IPS-NIHi7 (cell line): ENCODE data around the gene DNAJC6.
A peak's percentile ranks its signal among the peaks of the same experiment; 100 is the strongest.

ENCODE experiments used
- DNase-seq: peaks from one replicate; pipeline ENCODE4 v3.0.0; 2012; ENCODE audit warnings: mixed read lengths; ENCODE audit errors: extremely low spot score

The DNAJC6 gene

GRCh38 chr1:65292861-65293593 is 16.3 kb upstream of the DNAJC6 start:
- DNase-seq, result no peak

GRCh38 chr1:65297706-65298105 is 11.6 kb upstream of the DNAJC6 start:
- DNase-seq, result no peak

DNA sequence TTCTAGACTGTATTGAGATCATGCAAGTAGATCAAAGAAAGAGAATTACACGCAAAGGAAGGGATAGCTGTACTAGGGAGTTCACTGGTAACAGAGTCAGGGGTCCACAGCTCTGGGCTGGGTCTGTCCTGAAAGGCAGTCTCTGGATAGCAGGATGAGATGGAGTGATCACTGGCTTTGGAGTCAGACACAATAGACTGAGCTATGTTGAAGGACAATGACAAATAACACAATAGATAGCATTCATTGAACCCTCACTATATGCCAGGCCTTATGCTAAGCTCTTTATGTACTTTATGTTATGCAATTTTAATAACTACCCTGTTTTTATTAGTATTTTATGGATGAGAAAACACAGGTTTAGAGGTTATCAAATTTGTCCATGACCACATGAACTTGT is 10.0 kb upstream of the DNAJC6 start:
- no peak for DNase-seq

DNA sequence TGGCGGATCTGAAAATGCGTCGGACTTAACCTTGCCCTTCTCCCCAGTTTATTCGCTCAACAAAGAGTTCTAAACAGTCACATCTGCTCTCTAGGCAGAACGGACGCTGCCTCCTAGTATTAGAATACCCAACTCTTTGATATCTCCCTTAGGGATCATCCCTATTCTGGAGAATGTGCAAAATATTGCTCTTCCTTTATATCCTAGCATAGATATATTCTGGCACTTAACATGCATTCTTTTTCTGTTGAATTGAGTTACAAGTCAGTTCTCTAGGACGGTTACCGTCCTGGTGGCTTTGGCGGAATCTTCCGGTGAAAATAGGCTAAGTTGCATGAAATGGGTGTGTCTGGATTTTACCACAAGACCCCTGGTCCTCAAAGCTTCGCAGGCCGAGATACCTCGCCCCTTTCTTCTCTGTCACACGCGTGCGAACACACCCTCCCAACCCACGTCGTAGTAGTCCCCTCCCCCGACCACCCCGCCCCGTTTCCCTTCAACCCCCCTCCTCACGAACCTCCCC is 501 bp upstream of the DNAJC6 start:
- DNase-seq, result no peak

DNA sequence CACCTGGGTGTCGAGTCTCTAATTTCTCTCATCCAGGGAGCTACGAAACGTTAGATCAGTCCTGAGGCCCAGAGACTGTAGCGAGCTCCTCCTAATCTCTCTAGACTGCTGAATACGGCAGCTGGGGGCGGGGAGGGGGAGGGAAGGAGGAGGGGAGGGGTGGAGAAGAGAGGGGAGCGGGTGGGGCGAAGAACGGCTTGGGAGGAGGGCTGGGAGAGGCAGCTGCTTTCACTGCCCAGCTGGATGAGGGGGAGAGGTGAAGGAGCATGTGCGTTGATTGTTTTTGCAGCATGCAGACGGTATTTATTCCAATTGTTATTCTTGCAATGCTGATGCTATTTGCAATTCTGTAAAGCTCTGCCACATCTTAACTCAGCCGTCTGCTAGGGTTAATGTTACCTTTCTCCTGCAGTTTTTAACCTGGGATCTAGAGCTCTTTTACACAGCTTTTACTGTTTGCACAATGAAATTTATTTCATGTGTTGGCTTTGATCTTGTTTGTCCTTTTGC is 790 bp downstream of the DNAJC6 start:
- peak; percentile 83 for DNase-seq

DNA sequence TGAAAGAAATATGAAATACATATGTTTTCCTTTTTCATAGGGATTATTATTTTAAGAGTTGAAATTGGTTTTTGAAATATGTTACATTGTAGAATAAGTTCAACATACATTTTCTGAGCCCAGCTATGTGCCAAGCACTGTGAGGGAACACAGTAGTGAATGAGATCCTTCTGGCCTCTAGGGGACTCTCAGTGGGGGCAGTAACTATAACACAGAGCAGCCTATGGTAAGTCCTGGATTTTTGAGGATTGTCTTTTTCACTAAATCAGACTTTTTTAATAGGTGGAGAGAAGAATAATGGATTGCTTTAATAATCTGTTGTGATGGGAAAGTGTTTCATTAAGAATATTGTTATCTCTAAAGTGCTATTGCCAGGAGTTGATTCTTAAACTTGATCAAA is 2.4 kb downstream of the DNAJC6 start:
- no peak for DNase-seq

DNA sequence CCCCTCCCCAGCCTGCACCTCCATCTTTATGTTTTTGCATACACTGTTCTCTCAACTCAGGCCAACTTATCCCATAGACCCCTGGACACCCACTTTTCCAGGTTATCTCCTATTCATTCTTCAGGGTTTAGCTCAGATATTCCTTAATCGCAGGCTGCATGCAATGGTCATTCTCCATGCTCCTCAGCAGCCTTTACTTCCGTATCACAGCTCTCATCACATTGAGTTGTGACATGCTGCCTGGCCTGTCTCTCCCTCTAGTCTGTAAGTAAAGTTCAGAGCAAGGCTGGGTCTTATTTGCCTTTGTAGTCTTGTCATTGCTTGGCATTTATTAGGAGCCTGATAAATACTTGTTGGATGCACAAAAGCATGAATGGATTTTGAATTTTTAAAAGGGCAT is 6.9 kb downstream of the DNAJC6 start:
- DNase-seq, result no peak

GRCh38 chr1:65317866-65318653 is 8.7 kb downstream of the DNAJC6 start:
- DNase-seq, result no peak

DNA sequence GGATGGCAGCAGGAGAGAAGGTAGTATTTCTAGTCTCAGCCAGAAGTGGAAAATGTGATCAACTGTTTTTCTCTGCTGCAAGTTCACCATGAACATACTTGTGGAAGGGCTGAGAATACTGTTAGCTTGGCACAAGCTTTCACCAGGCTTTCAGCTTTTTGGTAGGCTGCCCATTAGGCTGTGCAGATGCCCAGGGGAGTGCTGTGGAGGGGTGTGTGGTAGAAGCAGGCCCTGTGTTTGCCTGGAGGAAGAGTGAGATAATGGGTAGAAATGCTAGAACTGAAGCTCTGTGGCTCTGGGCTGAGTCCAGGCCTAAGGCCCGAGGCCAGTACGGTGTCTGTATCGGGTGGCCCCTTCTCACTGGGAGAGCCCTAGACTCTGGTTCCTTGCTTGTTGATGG is 9.8 kb downstream of the DNAJC6 start:
- DNase-seq, result no peak

DNA sequence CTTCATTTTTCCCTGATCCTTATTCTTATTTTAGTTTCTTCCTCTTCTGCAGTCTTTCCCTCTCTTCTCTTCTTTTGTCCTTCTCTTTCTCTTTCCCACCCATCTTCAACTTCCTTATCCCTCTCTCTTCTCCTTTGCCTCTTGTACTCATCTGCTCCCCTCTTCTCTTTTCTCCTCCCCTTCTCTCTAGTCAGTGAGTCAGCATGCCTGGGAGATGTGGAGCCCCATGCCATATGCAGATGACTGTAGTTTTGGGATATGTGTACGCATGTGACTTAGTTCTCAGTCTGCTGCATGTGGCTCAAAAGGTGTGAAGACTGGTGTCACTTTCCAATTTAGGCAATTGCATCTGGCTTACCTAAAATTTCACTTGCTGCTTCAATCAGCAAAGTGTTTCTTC is 10.4 kb downstream of the DNAJC6 start:
- DNase-seq, result no peak

GRCh38 chr1:65321879-65322278 is 12.5 kb downstream of the DNAJC6 start:
- no peak for DNase-seq

DNA sequence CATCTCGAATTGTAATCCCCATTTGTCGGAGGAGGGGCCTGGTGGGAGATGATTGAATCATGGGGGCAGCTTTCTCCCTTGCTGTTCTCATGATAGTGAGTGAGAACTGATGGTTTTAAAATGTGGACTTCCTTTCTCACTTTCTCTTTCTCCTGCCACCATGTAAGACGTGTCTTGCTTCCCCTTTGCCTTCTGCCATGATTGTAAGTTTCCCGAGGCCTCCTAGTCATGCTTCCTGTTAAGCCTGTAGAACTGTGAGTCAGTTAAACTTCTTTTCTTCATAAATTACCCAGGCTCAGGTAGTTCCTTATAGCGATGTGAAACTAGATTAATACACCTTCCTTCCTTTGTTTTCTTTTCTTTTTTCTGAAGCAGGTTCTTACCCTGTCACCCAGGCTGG is 13.9 kb downstream of the DNAJC6 start:
- DNase-seq, result no peak

DNA sequence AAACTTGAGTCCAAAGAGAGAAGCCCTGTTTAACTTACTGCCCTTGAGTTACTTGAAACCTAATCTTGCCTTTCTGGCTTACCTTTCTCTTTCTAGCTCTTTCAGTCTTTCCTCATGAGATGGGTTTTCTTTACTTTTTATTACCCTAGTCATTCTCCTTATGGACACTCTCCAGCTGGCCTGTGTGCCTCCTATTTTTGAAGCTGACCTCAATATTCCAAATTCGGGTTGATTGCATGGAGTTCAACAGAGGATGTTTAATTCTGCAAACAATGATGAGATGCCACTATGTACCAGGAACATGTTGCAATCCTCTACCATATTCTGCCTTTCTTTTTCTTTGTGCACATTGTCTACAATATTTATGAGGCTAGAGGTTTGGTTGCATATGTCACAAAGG is 20.7 kb downstream of the DNAJC6 start:
- no peak for DNase-seq

GRCh38 chr1:65330822-65331221 is 21.5 kb downstream of the DNAJC6 start:
- DNase-seq, result peak; percentile 58

DNA sequence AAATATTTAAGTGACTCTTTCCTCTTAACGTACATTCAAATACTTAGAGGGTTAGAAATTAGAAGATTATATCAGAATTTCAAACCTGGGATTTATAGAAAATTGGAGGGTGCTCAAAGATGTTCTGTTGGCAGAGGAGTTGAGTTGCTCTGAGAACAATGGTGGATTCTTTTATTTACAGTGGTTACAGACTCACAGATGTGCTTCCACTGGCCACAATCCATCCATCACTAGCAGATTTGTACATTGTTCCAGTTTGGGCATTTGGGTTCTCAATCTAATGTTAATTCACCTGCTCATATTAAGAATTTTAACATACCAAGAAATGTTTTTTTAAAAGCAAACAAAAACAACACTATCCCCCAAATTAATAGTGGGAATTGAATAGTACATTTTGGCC is 23.5 kb downstream of the DNAJC6 start:
- no peak for DNase-seq

DNA sequence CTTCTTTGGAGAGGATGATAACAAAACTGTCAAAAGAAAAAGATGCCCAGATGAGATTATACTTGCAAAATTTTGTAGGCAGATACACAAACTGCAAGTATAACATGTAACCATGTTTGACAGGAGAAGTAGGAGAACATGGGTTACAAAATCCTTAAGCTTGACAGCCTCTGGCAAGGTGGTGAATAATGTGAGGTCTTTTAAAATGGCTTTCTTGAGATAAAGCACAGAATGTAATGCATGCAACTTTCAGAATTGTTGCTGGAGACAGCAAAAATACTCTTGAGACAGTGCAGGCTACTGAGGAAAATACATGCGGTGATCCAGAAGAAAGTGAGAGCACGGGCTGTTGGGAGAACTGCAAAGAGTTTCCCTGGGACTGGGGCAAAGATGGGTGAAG is 24.7 kb downstream of the DNAJC6 start:
- DNase-seq, result no peak

- no peak for DNase-seq
Measured at GRCh38 chr1:65339866-65340468, 30.6 kb downstream of the DNAJC6 start.

- no peak for DNase-seq
Measured at GRCh38 chr1:65341381-65341780, 32.0 kb downstream of the DNAJC6 start.

DNA sequence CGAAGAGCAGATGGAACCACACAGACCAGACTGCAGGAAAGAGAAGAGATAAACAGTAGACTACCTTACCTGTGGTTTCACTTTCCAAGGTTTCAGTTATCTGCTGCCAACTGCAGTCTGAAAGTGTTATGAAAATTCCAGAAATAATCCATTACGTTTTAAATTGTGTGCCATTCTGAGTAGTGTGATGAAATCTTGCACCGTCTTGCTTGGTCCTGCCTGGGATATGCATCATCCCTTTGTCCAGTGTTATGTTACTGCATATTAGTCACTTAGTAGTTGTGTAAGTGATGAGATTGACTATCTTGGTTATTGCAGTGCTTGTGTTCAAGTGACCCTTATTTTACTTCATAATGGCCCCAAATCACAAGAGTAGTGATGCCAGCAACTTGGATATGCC is 33.9 kb downstream of the DNAJC6 start:
- no peak for DNase-seq

DNA sequence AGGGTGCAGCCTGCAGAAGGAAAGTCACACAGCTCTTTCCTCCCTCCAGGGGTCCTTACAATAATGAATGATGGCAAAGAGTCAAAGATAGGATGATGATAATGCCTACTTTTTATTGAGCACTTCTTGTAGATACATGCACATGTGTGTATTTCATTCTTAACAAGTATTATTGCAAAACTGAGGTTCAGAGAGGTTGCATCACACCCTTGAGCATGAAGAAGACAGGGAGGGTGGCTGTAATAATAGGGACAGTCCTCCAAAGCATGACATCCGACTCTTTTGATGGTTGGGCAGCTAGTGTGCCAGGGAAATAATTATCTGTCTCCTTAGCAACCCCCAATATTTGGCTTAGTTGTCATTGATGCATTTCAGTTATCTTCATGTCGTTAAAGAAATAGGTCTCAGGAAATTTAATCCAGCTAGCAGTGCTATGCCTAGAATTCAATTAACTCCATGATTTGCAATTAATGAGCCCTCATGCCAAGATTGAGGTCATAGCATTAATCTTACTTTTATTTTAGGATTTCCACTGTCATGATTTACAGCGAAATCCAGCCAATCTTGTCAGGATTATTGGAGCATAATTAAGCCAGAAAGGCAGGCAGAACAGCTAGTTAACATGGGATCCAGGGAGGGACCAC is 35.0 kb downstream of the DNAJC6 start:
- no peak for DNase-seq

GRCh38 chr1:65346190-65346589 is 36.8 kb downstream of the DNAJC6 start:
- DNase-seq, result no peak
